Transverse colon (tissue), 4 donors: ENCODE measurements around the gene CHP1.

Source experiments
- POLR2AphosphoS5 ChIP-seq, 3 donors: sonication (generic); formaldehyde crosslinking; IDR thresholded peaks; one replicate each; pipeline ENCODE4 v1.6.1; 2016; ENCODE audit warnings: antibody characterized with exemption in 3 of 3
- TF ChIP-seq, protein P1 (sequence below), 5 experiments: fragments of 200-600 bp in 3 of 5; fragments of 450-650 bp in 2 of 5; sonication (generic) in 3 of 5; IDR thresholded peaks; 1 replicate in 2 of 5; 2 replicates in 3 of 5; pipeline ENCODE4 v1.5.1; 2016 to 2017; ENCODE audit warnings: antibody characterized with exemption in 5 of 5, inconsistent platforms in 3 of 5, mild to moderate bottlenecking in 2 of 5, moderate library complexity in 1 of 5

DNA sequence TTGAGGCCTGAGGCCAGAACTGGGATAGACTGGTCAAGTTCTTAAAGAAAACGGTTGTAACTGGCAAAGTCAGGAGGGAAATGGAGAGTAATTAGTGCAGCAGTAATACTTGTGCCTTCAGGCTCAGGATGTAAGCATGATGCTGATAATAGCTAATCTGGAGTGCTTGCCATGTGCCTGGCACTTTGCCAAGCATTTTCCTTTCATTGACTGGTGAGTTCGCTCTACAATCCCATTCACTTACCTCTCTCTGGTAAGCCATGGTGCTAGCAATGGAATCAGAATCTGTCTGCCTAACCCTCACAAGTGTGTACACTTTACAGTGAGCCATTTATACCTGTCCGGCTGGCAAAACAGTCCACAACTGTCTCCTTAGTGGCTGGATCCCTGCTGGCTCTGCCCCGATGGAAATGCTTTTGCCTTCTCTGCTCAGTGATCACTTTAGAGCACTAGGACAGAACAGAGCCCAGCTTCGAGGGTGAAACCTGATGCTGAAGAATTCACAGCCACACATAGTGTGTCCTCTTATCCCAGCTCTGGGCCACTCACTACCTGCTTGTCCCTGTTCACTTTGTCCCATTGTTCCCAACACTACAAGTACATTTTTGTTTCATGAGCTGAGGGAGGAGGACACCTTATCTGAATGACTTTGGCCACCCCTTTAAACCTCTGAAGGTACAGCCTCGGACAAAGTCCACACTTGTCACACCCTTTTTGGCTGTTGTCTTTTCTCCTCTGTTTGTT lies 10.3 kb downstream of the CHP1 start:
- TF ChIP-seq, protein P1, sequence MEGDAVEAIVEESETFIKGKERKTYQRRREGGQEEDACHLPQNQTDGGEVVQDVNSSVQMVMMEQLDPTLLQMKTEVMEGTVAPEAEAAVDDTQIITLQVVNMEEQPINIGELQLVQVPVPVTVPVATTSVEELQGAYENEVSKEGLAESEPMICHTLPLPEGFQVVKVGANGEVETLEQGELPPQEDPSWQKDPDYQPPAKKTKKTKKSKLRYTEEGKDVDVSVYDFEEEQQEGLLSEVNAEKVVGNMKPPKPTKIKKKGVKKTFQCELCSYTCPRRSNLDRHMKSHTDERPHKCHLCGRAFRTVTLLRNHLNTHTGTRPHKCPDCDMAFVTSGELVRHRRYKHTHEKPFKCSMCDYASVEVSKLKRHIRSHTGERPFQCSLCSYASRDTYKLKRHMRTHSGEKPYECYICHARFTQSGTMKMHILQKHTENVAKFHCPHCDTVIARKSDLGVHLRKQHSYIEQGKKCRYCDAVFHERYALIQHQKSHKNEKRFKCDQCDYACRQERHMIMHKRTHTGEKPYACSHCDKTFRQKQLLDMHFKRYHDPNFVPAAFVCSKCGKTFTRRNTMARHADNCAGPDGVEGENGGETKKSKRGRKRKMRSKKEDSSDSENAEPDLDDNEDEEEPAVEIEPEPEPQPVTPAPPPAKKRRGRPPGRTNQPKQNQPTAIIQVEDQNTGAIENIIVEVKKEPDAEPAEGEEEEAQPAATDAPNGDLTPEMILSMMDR (IDR thresholded peaks at IDR 0.05), result no peak
- TF ChIP-seq POLR2AphosphoS5 (IDR thresholded peaks at IDR 0.05), result peak in 2 of 3 donors; percentile 41 to 55
